Ovary (tissue), 3 donors: Measurements from ENCODE around the gene PHKB.

Source experiments
- CTCF ChIP-seq, 3 donors: fragments of 450-650 bp in 2 of 3; fragments of 200-600 bp in 1 of 3; IDR thresholded peaks; one replicate each; pipeline versions ENCODE4 v1.5.1 to v1.8.0; 2016 to 2022; ENCODE audit warnings: antibody characterized with exemption in 3 of 3, mild to moderate bottlenecking in 1 of 3
- EP300 ChIP-seq: sonication (generic); formaldehyde crosslinking; IDR thresholded peaks from one replicate; pipeline ENCODE4 v1.6.1; 2017; ENCODE audit warnings: antibody characterized with exemption
- POLR2A ChIP-seq: fragments of 450-650 bp; IDR thresholded peaks from one replicate; pipeline ENCODE4 v1.6.1; 2017; ENCODE audit warnings: antibody characterized with exemption, mild to moderate bottlenecking, moderate library complexity
- donor health status: DM: no; HTN: no; CAD: no.

GRCh38 chr16:47499080-47499699 lies 38.1 kb downstream of the PHKB start:
- TF ChIP-seq POLR2A (no peak), CTCF (IDR thresholded peaks at IDR 0.05) (no peak), EP300 (no peak)
